ENCODE results near the gene HIPK2. TPM values are rescaled to one million over a fixed set of nuclear protein-coding genes. Genes with fewer than 3 reads are reported as not detected.
A peak's percentile ranks its signal among the peaks of the same experiment; 100 is the strongest.

The HIPK2 gene
- total RNA-seq, 6 experiments from 2014 or later: 48.5 to 68.0 (median 59.6) TPM

- TF ChIP-seq POLR2A (IDR thresholded peaks at IDR 0.05): no peak
- no peak for TF ChIP-seq CTCF (IDR thresholded peaks at IDR 0.05)
- Histone ChIP-seq H3K27me3 (no peaks in the 10 kb centered on the region), H3K9me3 (no peaks in the 10 kb centered on the region), H3K36me3 (no peaks in the 10 kb centered on the region), H3K27ac (peak overlapping the region in 1 of 3 donors; percentile 21), H3K4me3 (no peak overlapping the region), H3K4me1 (peaks cover 0 to 28% (median 11%) of the 10 kb centered on the region in 4 donors)
- intact Hi-C loops (cut with DNase I): no loop called here
- DNase-seq (no peak), ATAC-seq (peak in 1 of 4 donors; percentile 5)
- WGBS (ENCODE audit: insufficient coverage, low coverage, low lambda C conversion rate, missing lambda C conversion rate): 41% methylated on average over 6 of the region's 6 CpGs
Measured at GRCh38 chr7:139692723-139693122, 85.1 kb downstream of the HIPK2 start.

- WGBS (ENCODE audit: insufficient coverage, low coverage, low lambda C conversion rate, missing lambda C conversion rate): 29% methylated on average over 5 of the region's 5 CpGs
Measured at GRCh38 chr7:139691253-139691781, 86.5 kb downstream of the HIPK2 start.

GRCh38 chr7:139687980-139688632, 89.7 kb downstream of the HIPK2 start:
- no peaks in the 10 kb centered on the region for H3K36me3 ChIP-seq
- peaks cover 0 to 32% (median 16%) of the 10 kb centered on the region in 4 donors for H3K4me1 ChIP-seq
- TF ChIP-seq POLR2A (IDR thresholded peaks at IDR 0.05) (no peak), CTCF (IDR thresholded peaks at IDR 0.05) (no peak)
- no peaks in the 10 kb centered on the region for H3K9me3 ChIP-seq
- DNase-seq: no peak
- 68% methylated on average over 3 of the region's 7 CpGs for WGBS (ENCODE audit: insufficient coverage, low coverage, low lambda C conversion rate, missing lambda C conversion rate)
- H3K27ac ChIP-seq: no peak overlapping the region
- intact Hi-C loops (cut with DNase I): no loop called here
- ATAC-seq: no peak
- H3K4me3 ChIP-seq: no peak overlapping the region
- H3K27me3 ChIP-seq: no peaks in the 10 kb centered on the region

More at GRCh38 chr7:139691253-139691781, 86.5 kb downstream of the HIPK2 start:
- no peaks in the 10 kb centered on the region for H3K27me3 ChIP-seq
- TF ChIP-seq POLR2A (IDR thresholded peaks at IDR 0.05) (no peak), CTCF (IDR thresholded peaks at IDR 0.05) (no peak)
- peak overlapping the region; percentile 9 to 46 (median 44) for H3K27ac ChIP-seq
- DNase-seq (peak; percentile 84 to 96 (median 93)), ATAC-seq (peak; percentile 79 to 94 (median 94))
- H3K4me3 ChIP-seq: no peak overlapping the region
- no peaks in the 10 kb centered on the region for H3K9me3 ChIP-seq
- intact Hi-C loops (cut with DNase I): no loop called here
- H3K36me3 ChIP-seq: no peaks in the 10 kb centered on the region
- H3K4me1 ChIP-seq: peaks cover 0 to 28% (median 11%) of the 10 kb centered on the region in 4 donors

GRCh38 chr7:139687211-139687954, 90.4 kb downstream of the HIPK2 start:
- no peak overlapping the region for H3K27ac ChIP-seq
- peaks cover 0 to 37% (median 16%) of the 10 kb centered on the region in 4 donors for H3K4me1 ChIP-seq
- no peaks in the 10 kb centered on the region for H3K36me3 ChIP-seq
- no peaks in the 10 kb centered on the region for H3K9me3 ChIP-seq
- ATAC-seq: no peak
- H3K4me3 ChIP-seq: no peak overlapping the region
- intact Hi-C loops (cut with DNase I): no loop called here
- H3K27me3 ChIP-seq: no peaks in the 10 kb centered on the region
- DNase-seq: no peak
- TF ChIP-seq CTCF (IDR thresholded peaks at IDR 0.05) (no peak), POLR2A (IDR thresholded peaks at IDR 0.05) (no peak)
